ENCODE results near the gene SLX1A. TPM values are rescaled to one million over a fixed set of nuclear protein-coding genes. Genes with fewer than 3 reads are reported as not detected.
"Not testable (repeated sequence)": the region's sequence is repeated elsewhere in the genome, so short reads cannot be mapped to it uniquely, and the experiment has no call there.

The SLX1A gene
- total and polyA plus RNA-seq, 7 experiments from 2014 or later = 36.4 to 84.5 (median 43.4) TPM

DNA sequence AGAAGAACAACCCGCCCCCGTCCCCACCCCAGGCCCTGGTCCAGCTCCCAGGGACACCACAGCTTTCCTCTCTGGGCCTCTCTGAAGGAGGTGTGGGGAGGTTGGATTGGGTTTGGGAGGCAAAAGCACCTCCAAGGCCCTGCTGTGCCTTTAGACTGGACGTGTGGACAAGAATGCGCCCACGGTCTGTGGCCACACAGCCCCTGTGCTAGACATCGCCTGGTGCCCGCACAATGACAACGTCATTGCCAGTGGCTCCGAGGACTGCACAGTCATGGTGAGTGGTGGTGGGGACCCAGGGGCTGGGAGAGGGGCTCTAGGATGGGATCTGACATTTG lies 7.3 kb upstream of the SLX1A start:
- peak in 2 of 9 donors; percentile 5 to 13 for DNase-seq
- H3K4me1 Mint-ChIP-seq = peaks cover 15 to 33% (median 23%) of the 10 kb centered on the region in 7 donors
- ATAC-seq = no peak

DNA sequence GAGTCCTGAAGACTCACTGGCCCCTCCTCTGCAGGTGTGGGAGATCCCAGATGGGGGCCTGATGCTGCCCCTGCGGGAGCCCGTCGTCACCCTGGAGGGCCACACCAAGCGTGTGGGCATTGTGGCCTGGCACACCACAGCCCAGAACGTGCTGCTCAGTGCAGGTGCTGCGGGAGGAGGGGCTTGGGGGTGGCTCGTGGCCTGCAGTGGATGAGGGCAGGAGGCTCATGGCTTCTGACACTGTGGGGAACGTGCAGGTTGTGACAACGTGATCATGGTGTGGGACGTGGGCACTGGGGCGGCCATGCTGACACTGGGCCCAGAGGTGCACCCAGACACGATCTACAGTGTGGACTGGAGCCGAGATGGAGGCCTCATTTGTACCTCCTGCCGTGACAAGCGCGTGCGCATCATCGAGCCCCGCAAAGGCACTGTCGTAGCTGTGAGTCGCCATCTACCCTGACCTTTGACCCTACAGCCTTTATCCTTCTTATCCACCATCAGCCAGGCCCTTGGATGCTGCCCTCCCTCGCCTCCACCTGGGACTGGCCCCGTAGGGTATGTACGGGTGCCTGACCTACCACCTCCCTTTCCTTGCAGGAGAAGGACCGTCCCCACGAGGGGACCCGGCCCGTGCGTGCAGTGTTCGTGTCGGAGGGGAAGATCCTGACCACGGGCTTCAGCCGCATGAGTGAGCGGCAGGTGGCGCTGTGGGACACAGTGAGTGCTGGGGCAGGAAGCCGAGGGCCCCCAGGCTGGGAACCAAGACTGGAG lies 6.7 kb upstream of the SLX1A start:
- CTCF ChIA-PET = interaction anchor here (0.6 to 2.8 kb wide), 4 partner anchors 95 to 315 kb away, joined by 3 to 16 read pairs (median 4); partner anchors contain the start of gene TBX6
- Histone ChIP-seq H3K36me3 (ENCODE audit: control insufficient read depth in 2 of 3, insufficient read depth in 3 of 3, low read length in 3 of 3) (peaks cover 9 to 35% (median 26%) of the 10 kb centered on the region in 3 experiments), H3K27me3 (ENCODE audit: control insufficient read depth in 2 of 2, insufficient read depth in 2 of 2, low read length in 2 of 2) (no peaks in the 10 kb centered on the region), H3K4me3 (ENCODE audit: low read length) (peak overlapping the region; percentile 100), H3K4me1 (ENCODE audit: control insufficient read depth in 2 of 2, insufficient read depth in 2 of 2, low read length in 2 of 2) (peaks cover 26 to 36% of the 10 kb centered on the region in 2 donors), H3K9me3 (ENCODE audit: control insufficient read depth in 2 of 3, low read length in 3 of 3) (no peaks in the 10 kb centered on the region), H3K27ac (ENCODE audit: low read depth, low read length) (peak overlapping the region; percentile 85)
- peaks cover 0 to 5% (median 0%) of the 10 kb centered on the region in 11 donors for H3K9me3 Mint-ChIP-seq
- intact Hi-C loops (cut with micrococcal nuclease) = no loop called here
- peak; percentile 30 for ATAC-seq
- H3K36me3 Mint-ChIP-seq = peaks cover 4 to 38% (median 21%) of the 10 kb centered on the region in 5 donors
- POLR2A ChIA-PET = interaction anchor here (0.6 to 7.7 kb wide), 11 partner anchors 8 to 243 kb away, joined by 3 to 216 read pairs (median 9); partner anchors contain the start of genes ALDOA, DCTPP1, GDPD3 and MAPK3
- peak; percentile 70 to 91 (median 83) for DNase-seq
- H3K27me3 Mint-ChIP-seq = no peaks in the 10 kb centered on the region
- H3K4me3 Mint-ChIP-seq = peak overlapping the region; percentile 96 to 99 (median 98)
- peaks cover 14 to 31% (median 21%) of the 10 kb centered on the region in 7 donors for H3K4me1 Mint-ChIP-seq
- peak overlapping the region; percentile 92 to 97 (median 95) for H3K27ac Mint-ChIP-seq

More for the DNA sequence above, 7.3 kb upstream of the SLX1A start:
- H3K27me3 Mint-ChIP-seq = no peaks in the 10 kb centered on the region
- ChIA-PET POLR2A (interaction anchor here (0.6 to 7.7 kb wide), 23 partner anchors 11 to 473 kb away, joined by 3 to 216 read pairs (median 6); partner anchors contain the start of genes ALDOA, DCTPP1, GDPD3 and MAPK3), CTCF (interaction anchor here (0.6 to 2.8 kb wide), 6 partner anchors 66 to 314 kb away, joined by 3 to 16 read pairs (median 4); partner anchors contain the start of gene TBX6)
- H3K4me3 Mint-ChIP-seq = peak overlapping the region; percentile 96 to 99 (median 98)
- intact Hi-C loops (cut with micrococcal nuclease) = no loop called here
- peaks cover 28 to 36% of the 10 kb centered on the region in 2 donors for H3K4me1 ChIP-seq (ENCODE audit: control insufficient read depth in 2 of 2, insufficient read depth in 2 of 2, low read length in 2 of 2)
- peak overlapping the region; percentile 100 for H3K4me3 ChIP-seq (ENCODE audit: low read length)
- H3K27me3 ChIP-seq (ENCODE audit: control insufficient read depth in 2 of 2, insufficient read depth in 2 of 2, low read length in 2 of 2) = no peaks in the 10 kb centered on the region
- H3K27ac ChIP-seq (ENCODE audit: low read depth, low read length) = peak overlapping the region; percentile 85
- H3K27ac Mint-ChIP-seq = peak overlapping the region; percentile 93 to 97 (median 96)
- peaks cover 0 to 5% (median 0%) of the 10 kb centered on the region in 11 donors for H3K9me3 Mint-ChIP-seq
- H3K36me3 Mint-ChIP-seq = peaks cover 4 to 38% (median 21%) of the 10 kb centered on the region in 5 donors
- H3K9me3 ChIP-seq (ENCODE audit: control insufficient read depth in 2 of 3, low read length in 3 of 3) = no peaks in the 10 kb centered on the region
- H3K36me3 ChIP-seq (ENCODE audit: control insufficient read depth in 2 of 3, insufficient read depth in 3 of 3, low read length in 3 of 3) = peaks cover 9 to 35% (median 26%) of the 10 kb centered on the region in 3 experiments

DNA sequence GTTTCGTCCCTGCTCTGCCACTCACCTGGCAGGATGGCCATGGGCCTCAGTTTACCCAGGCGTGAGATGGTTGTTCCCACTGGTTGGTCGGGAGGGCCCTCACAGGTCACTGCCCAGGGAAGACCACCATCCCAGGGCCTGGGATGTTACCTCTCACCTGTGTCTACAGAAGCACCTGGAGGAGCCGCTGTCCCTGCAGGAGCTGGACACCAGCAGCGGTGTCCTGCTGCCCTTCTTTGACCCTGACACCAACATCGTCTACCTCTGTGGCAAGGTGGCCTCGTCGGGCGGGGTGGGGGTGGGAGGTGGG lies 6.2 kb upstream of the SLX1A start:
- Histone ChIP-seq H3K4me1 (ENCODE audit: control insufficient read depth in 2 of 2, insufficient read depth in 2 of 2, low read length in 2 of 2) (peaks cover 22 to 30% of the 10 kb centered on the region in 2 donors), H3K4me3 (ENCODE audit: low read length) (peak overlapping the region; percentile 100), H3K36me3 (ENCODE audit: control insufficient read depth in 2 of 3, insufficient read depth in 3 of 3, low read length in 3 of 3) (peaks cover 9 to 35% (median 26%) of the 10 kb centered on the region in 3 experiments), H3K27ac (ENCODE audit: low read depth, low read length) (peak overlapping the region; percentile 85), H3K9me3 (ENCODE audit: control insufficient read depth in 2 of 3, low read length in 3 of 3) (no peaks in the 10 kb centered on the region), H3K27me3 (ENCODE audit: control insufficient read depth in 2 of 2, insufficient read depth in 2 of 2, low read length in 2 of 2) (no peaks in the 10 kb centered on the region)
- DNase-seq = no peak
- intact Hi-C loops (cut with micrococcal nuclease) = no loop called here
- ChIA-PET POLR2A (interaction anchor here (1.4 to 7.7 kb wide), 5 partner anchors 8 to 121 kb away, joined by 3 to 216 read pairs (median 94); partner anchors contain the start of genes ALDOA, GDPD3, PPP4C and TBX6), CTCF (interaction anchor here (2.8 kb wide), 1 partner anchor 95 kb away, joined by 16 read pairs; the partner anchor contains the start of gene TBX6)
- no peaks in the 10 kb centered on the region for H3K27me3 Mint-ChIP-seq
- H3K27ac Mint-ChIP-seq = peak overlapping the region; percentile 92 to 97 (median 95)
- ATAC-seq = no peak
- peaks cover 4 to 38% (median 21%) of the 10 kb centered on the region in 5 donors for H3K36me3 Mint-ChIP-seq
- peaks cover 8 to 26% (median 15%) of the 10 kb centered on the region in 7 donors for H3K4me1 Mint-ChIP-seq
- peaks cover 0 to 5% (median 0%) of the 10 kb centered on the region in 11 donors for H3K9me3 Mint-ChIP-seq
- H3K4me3 Mint-ChIP-seq = peak overlapping the region; percentile 96 to 99 (median 98)

DNA sequence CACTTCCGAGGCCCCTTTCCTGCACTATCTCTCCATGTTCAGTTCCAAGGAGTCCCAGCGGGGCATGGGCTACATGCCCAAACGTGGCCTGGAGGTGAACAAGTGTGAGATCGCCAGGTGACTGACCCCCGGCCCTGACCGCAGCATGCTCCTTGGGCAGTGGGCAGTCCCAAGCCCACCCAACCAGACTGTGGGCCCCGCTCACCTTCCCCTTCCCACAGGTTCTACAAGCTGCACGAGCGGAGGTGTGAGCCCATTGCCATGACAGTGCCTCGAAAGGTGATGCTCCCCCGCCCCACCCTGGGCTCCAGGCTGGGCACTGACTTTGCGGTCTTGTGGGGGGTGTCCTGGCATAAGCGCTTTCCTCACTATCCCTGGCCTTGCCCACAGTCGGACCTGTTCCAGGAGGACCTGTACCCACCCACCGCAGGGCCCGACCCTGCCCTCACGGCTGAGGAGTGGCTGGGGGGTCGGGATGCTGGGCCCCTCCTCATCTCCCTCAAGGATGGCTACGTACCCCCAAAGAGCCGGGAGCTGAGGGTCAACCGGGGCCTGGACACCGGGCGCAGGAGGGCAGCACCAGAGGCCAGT lies 5.6 kb upstream of the SLX1A start:
- Mint-ChIP-seq H3K4me1 (peaks cover 7 to 23% (median 14%) of the 10 kb centered on the region in 7 donors), H3K27me3 (no peaks in the 10 kb centered on the region), H3K36me3 (peaks cover 4 to 38% (median 21%) of the 10 kb centered on the region in 5 donors), H3K4me3 (peak overlapping the region in 6 of 10 donors; percentile 27 to 98 (median 48)), H3K27ac (peak overlapping the region in 5 of 9 donors; percentile 23 to 96 (median 60)), H3K9me3 (peaks cover 0 to 5% (median 0%) of the 10 kb centered on the region in 11 donors)
- no peaks in the 10 kb centered on the region for H3K27me3 ChIP-seq (ENCODE audit: control insufficient read depth in 2 of 2, insufficient read depth in 2 of 2, low read length in 2 of 2)
- no peak overlapping the region for H3K4me3 ChIP-seq (ENCODE audit: low read length)
- H3K4me1 ChIP-seq (ENCODE audit: control insufficient read depth in 2 of 2, insufficient read depth in 2 of 2, low read length in 2 of 2) = peaks cover 20 to 28% of the 10 kb centered on the region in 2 donors
- POLR2A ChIA-PET = interaction anchor here (1.4 to 7.7 kb wide), 4 partner anchors 9 to 110 kb away, joined by 3 to 216 read pairs (median 74); partner anchors contain the start of genes GDPD3, PPP4C, TBX6 and YPEL3
- peaks cover 9 to 35% (median 26%) of the 10 kb centered on the region in 3 experiments for H3K36me3 ChIP-seq (ENCODE audit: control insufficient read depth in 2 of 3, insufficient read depth in 3 of 3, low read length in 3 of 3)
- no peaks in the 10 kb centered on the region for H3K9me3 ChIP-seq (ENCODE audit: control insufficient read depth in 2 of 3, low read length in 3 of 3)
- ATAC-seq (no peak), DNase-seq (no peak)
- H3K27ac ChIP-seq (ENCODE audit: low read depth, low read length) = peak overlapping the region; percentile 85
- intact Hi-C loops (cut with micrococcal nuclease) = no loop called here
- CTCF ChIA-PET = interaction anchor here (0.6 kb wide), 1 partner anchor 318 kb away, joined by 3 read pairs; no protein-coding TSS in a partner anchor

DNA sequence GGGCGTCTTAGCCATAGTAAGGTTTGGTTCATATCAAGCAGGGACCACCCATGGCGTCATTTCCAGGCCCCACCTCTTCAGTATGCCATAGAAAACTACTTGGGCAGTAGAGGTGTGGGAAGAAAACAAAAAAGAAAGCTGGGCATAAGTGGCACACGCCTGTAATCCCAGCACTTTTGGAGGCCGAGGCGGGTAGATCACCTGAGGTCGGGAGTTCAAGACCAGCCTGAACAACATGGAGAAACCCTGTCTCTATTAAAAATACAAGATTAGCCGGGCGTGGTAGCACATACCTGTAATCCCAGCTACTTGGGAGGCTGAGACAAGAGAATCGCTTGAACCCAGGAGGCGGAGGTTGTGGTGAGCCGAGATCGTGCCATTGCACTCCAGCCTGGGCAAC lies 2.5 kb upstream of the SLX1A start:
- H3K27me3 ChIP-seq (ENCODE audit: control insufficient read depth in 2 of 2, insufficient read depth in 2 of 2, low read length in 2 of 2); POLR2A ChIA-PET; DNase-seq; H3K4me3 ChIP-seq (ENCODE audit: low read length); H3K27ac ChIP-seq (ENCODE audit: low read depth, low read length); H3K9me3 Mint-ChIP-seq; intact Hi-C loops (cut with micrococcal nuclease); H3K27ac Mint-ChIP-seq; H3K4me3 Mint-ChIP-seq; CTCF ChIA-PET; H3K9me3 ChIP-seq (ENCODE audit: control insufficient read depth in 2 of 3, low read length in 3 of 3); ATAC-seq; H3K27me3 Mint-ChIP-seq: not testable (repeated sequence)
- peaks cover 7 to 18% (median 9%) of the 10 kb centered on the region in 7 donors for H3K4me1 Mint-ChIP-seq
- H3K4me1 ChIP-seq (ENCODE audit: control insufficient read depth in 2 of 2, insufficient read depth in 2 of 2, low read length in 2 of 2) = peaks cover 20 to 21% of the 10 kb centered on the region in 2 donors
- peaks cover 4 to 16% (median 9%) of the 10 kb centered on the region in 5 donors for H3K36me3 Mint-ChIP-seq
- peaks cover 9 to 19% (median 17%) of the 10 kb centered on the region in 3 experiments for H3K36me3 ChIP-seq (ENCODE audit: control insufficient read depth in 2 of 3, insufficient read depth in 3 of 3, low read length in 3 of 3)

DNA sequence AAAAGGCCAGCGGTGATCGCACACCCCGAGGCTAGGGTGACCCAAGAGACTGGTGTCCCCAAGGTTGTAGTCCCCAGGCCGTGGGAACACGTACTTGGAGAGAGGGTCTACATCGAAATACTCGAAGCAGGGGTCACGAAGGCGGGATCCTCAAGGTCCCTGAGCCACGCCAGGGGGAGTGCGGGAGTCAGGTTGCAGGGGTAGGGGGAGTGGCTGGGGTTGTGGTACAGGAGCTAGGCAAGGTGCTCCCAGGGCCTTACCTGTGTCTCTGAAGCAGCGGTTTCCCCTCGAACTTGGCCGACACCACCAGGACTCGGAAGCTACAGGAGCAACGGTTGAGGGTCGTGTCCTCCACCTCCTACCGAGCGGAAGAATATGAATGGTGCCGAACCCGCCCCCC lies 577 bp upstream of the SLX1A start:
- H3K27me3 ChIP-seq (ENCODE audit: control insufficient read depth in 2 of 2, insufficient read depth in 2 of 2, low read length in 2 of 2); H3K36me3 Mint-ChIP-seq; H3K4me1 ChIP-seq (ENCODE audit: control insufficient read depth in 2 of 2, insufficient read depth in 2 of 2, low read length in 2 of 2); H3K9me3 ChIP-seq (ENCODE audit: control insufficient read depth in 2 of 3, low read length in 3 of 3); H3K27ac ChIP-seq (ENCODE audit: low read depth, low read length); CTCF ChIA-PET; H3K27ac Mint-ChIP-seq; H3K4me1 Mint-ChIP-seq; H3K4me3 Mint-ChIP-seq; H3K27me3 Mint-ChIP-seq; intact Hi-C loops (cut with micrococcal nuclease); H3K9me3 Mint-ChIP-seq; H3K36me3 ChIP-seq (ENCODE audit: control insufficient read depth in 2 of 3, insufficient read depth in 3 of 3, low read length in 3 of 3); DNase-seq; H3K4me3 ChIP-seq (ENCODE audit: low read length); POLR2A ChIA-PET: not testable (repeated sequence)
- peak; percentile 33 for ATAC-seq
